Uterus (tissue), 4 donors: ENCODE data around the gene SCAPER. TPM values are rescaled to one million over a fixed set of nuclear protein-coding genes. Genes with fewer than 3 reads are reported as not detected.

Experiments
- DNase-seq, 2 donors: peaks; one replicate each; pipeline ENCODE4 v3.0.0-alpha.2; 2019 to 2020
- H3K27ac ChIP-seq, 2 donors: fragments of 200-600 bp; sonication (generic); 1 replicate in 1 of 2; 2 replicates in 1 of 2; pipeline ENCODE4 v1.5.1; 2016 to 2018
- H3K27me3 ChIP-seq, 2 donors: fragments of 200-600 bp; sonication (generic); one replicate each; pipeline ENCODE4 v1.5.1; 2018 to 2019; ENCODE audit warnings: control low read depth in 1 of 2
- H3K36me3 ChIP-seq, 2 donors: fragments of 200-600 bp; sonication (generic); one replicate each; pipeline ENCODE4 v1.5.1; 2019; ENCODE audit warnings: control low read depth in 1 of 2
- H3K4me1 ChIP-seq, 2 donors: fragments of 200-600 bp; sonication (generic); one replicate each; pipeline ENCODE4 v1.5.1; 2018 to 2019; ENCODE audit warnings: control low read depth in 1 of 2
- H3K4me3 ChIP-seq, 2 donors: fragments of 200-600 bp; sonication (generic); 1 replicate in 1 of 2; 2 replicates in 1 of 2; pipeline ENCODE4 v1.5.1; 2018 to 2019; ENCODE audit warnings: mild to moderate bottlenecking in 1 of 2
- H3K9me3 ChIP-seq, 2 donors: fragments of 200-600 bp; sonication (generic); one replicate each; pipeline ENCODE4 v1.5.1; 2019; ENCODE audit warnings: control low read depth in 1 of 2
- POLR2A ChIP-seq, 2 donors: fragments of 450-650 bp; IDR thresholded peaks; one replicate each; pipeline ENCODE4 v1.6.1; 2016; ENCODE audit warnings: antibody characterized with exemption in 2 of 2, mild to moderate bottlenecking in 1 of 2, moderate library complexity in 1 of 2
- intact Hi-C: fragments of 100-400 bp; cut with DNase I; formaldehyde crosslinking; loops from one replicate; pipeline ENCODE4 v1.15.1; 2023; ENCODE audit warnings: low total_unique reads
- total RNA-seq, 4 donors: library from RNA; depleted of rRNA in 3 of 4; stranded (reverse); fragments of >200 nt in 3 of 4; gene quantifications; one replicate each; pipeline versions ENCODE4 v1.1.0 to v1.2.4, GENCODE V29; 2014 to 2023
- TF ChIP-seq, protein P1 (sequence below), 4 experiments: fragments of 200-600 bp in 2 of 4; fragments of 450-650 bp in 2 of 4; sonication (generic) in 2 of 4; IDR thresholded peaks; one replicate each; pipeline ENCODE4 v1.5.1; 2016 to 2019; ENCODE audit warnings: antibody characterized with exemption in 4 of 4, mild to moderate bottlenecking in 2 of 4, moderate library complexity in 1 of 4
- donor health status: DM: yes; HTN: yes; CAD: no.

SCAPER gene
- total RNA-seq, 4 donors from 2014 or later: 10.6 to 74.2 (median 32.9) TPM

DNA sequence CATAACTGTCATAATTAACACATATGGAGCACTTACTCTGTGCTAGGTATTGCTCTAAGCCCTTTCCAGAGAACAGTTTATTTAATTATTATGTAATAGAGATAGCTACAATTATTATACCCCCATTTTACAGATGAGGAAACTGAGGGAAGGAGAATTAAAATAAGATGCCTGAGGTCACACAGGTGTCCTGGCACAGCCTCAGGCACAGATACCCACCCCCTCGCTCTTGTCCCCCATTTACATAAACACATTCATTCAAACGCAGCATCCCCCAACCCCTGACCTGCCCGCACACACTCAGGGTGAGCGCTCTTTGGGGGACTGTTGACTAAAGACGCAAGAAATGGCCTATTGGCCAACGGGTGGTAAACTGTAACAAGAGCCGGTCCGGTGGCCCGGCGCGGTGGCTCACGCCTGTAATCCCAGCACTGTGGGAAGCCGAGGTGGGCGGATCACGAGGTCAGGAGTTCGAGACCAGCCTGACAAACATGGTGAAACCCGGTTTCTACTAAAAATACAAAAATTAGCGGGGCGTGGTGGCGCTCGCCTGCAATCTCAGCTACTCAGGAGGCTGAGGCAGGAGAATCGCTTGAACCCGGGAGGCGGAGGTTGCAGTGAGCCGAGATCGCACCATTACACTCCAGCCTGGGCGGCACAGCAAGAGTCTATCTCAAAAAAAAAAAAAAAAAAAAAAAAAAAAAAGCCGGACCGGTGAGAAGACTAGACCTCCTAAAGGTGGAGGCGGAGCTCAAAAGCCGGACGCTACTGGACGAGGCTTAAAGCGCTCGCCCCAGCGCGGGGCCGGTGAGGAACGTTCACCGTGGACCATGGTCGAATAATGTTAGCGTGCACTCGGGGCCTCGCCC, 570.5 kb downstream of the SCAPER start:
- H3K27me3 ChIP-seq: peaks cover 39 to 49% of the 10 kb centered on the region in 2 donors
- DNase-seq: no peak
- H3K4me3 ChIP-seq: no peak overlapping the region
- no peaks in the 10 kb centered on the region for H3K9me3 ChIP-seq
- TF ChIP-seq POLR2A (IDR thresholded peaks at IDR 0.05): no peak
- TF ChIP-seq, protein P1, sequence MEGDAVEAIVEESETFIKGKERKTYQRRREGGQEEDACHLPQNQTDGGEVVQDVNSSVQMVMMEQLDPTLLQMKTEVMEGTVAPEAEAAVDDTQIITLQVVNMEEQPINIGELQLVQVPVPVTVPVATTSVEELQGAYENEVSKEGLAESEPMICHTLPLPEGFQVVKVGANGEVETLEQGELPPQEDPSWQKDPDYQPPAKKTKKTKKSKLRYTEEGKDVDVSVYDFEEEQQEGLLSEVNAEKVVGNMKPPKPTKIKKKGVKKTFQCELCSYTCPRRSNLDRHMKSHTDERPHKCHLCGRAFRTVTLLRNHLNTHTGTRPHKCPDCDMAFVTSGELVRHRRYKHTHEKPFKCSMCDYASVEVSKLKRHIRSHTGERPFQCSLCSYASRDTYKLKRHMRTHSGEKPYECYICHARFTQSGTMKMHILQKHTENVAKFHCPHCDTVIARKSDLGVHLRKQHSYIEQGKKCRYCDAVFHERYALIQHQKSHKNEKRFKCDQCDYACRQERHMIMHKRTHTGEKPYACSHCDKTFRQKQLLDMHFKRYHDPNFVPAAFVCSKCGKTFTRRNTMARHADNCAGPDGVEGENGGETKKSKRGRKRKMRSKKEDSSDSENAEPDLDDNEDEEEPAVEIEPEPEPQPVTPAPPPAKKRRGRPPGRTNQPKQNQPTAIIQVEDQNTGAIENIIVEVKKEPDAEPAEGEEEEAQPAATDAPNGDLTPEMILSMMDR (IDR thresholded peaks at IDR 0.05): no peak
- H3K36me3 ChIP-seq: no peaks in the 10 kb centered on the region
- peaks cover 0 to 16% of the 10 kb centered on the region in 2 donors for H3K4me1 ChIP-seq
- intact Hi-C loops: no loop called here
- H3K27ac ChIP-seq: no peak overlapping the region

DNA sequence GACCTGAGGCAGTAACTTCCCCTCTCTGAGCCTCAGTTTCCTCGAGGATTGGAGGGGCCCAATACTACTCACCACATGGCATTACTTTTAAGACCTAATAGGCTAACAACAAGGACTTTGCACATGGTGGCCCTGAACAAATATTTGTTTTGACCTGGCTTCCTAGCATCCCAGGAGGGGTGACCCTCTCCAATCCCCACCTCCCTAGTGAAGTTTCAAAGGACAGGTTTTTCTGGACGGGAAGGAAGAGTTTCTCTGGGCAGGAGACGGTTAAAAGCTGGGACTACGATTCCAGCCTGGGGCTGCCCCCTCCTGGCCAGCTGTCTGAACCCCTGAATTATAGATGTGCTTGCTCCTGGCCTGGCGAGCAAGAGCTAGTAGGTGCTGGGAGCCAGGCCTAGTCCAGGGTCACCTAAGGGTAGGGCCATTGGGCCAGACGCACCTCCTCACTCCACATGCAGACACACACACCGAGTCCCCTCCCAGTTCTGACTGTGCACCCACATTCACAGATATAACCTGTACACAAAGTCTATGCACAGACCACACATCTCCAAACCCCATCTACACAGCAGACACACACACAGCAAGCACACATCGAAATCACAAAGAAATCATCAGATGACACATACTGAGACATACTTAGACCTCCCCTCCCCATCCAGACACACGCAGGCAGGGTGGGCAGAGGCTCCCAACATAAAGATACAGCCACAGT, 571.3 kb downstream of the SCAPER start:
- Histone ChIP-seq H3K4me1 (peaks cover 0 to 13% of the 10 kb centered on the region in 2 donors), H3K27me3 (peaks cover 31 to 41% of the 10 kb centered on the region in 2 donors), H3K36me3 (no peaks in the 10 kb centered on the region), H3K4me3 (no peak overlapping the region), H3K27ac (no peak overlapping the region), H3K9me3 (no peaks in the 10 kb centered on the region)
- DNase-seq: no peak
- TF ChIP-seq POLR2A (IDR thresholded peaks at IDR 0.05): no peak
- TF ChIP-seq, protein P1 (IDR thresholded peaks at IDR 0.05): no peak
- intact Hi-C loops: no loop called here

DNA sequence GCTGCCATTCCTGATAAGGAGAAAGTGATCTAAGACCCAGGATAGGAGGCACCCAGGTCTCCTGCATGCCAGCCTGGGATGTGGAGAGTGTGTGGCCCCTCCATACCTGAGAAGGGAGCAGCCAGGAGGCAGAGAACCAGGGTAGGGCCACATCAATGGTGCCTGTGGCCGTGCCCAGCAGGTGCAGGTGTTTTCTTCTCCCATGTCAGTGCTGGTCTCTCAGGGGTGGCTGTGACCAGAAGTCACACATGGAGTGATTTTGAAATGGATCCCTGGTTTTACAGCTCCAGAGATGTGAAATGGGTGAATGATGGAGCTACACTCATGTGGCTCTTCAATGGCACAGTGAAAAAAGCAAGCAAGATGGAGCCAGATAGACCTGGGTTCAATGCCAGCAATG, 571.8 kb downstream of the SCAPER start:
- Histone ChIP-seq H3K4me1 (peaks cover 0 to 13% of the 10 kb centered on the region in 2 donors), H3K9me3 (no peaks in the 10 kb centered on the region), H3K27ac (no peak overlapping the region), H3K4me3 (no peak overlapping the region), H3K27me3 (peaks cover 27 to 38% of the 10 kb centered on the region in 2 donors), H3K36me3 (no peaks in the 10 kb centered on the region)
- intact Hi-C loops: no loop called here
- no peak for DNase-seq
- TF ChIP-seq, protein P1 (IDR thresholded peaks at IDR 0.05): no peak
- TF ChIP-seq POLR2A (IDR thresholded peaks at IDR 0.05): no peak

DNA sequence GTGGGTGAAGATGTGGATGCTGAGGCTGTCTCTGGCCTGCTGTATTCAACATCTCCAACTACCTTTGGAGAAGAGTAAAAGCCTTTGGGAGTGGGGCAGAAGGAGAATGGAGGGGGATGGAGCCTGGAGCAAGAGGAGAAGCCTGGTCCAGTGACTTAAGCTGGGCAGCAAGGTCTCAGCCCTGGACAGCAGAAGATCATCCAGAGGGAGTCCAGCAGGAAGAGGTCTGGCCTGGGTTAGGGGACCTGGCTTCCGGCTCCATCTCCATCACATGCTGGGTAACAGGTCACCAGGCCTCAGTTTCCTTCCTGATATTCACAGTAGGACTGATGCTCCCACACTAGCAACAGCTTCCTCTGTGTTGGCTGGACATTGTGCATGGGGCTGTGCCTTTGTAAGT, 572.3 kb downstream of the SCAPER start:
- DNase-seq: no peak
- intact Hi-C loops: no loop called here
- H3K27me3 ChIP-seq: peaks cover 27 to 38% of the 10 kb centered on the region in 2 donors

More for the DNA sequence above, 572.3 kb downstream of the SCAPER start:
- H3K9me3 ChIP-seq: no peaks in the 10 kb centered on the region
- H3K4me3 ChIP-seq: no peak overlapping the region
- no peaks in the 10 kb centered on the region for H3K36me3 ChIP-seq
- H3K4me1 ChIP-seq: peaks cover 0 to 8% of the 10 kb centered on the region in 2 donors
- TF ChIP-seq POLR2A (IDR thresholded peaks at IDR 0.05): no peak
- TF ChIP-seq, protein P1 (IDR thresholded peaks at IDR 0.05): no peak
- H3K27ac ChIP-seq: no peak overlapping the region
